Activated T-helper 1 cell treated with anti-CD3 and anti-CD28 coated beads, Interleukin-12 subunit alpha, Interleukin-12 subunit beta, Interleukin-2, Interleukin-4 antibody, amounts not matched to agents 30 ng/mL and 10 ng/mL and 1 ng/mL, durations not matched to agents 14 hours and 24 hours and 36 hours (primary cell): ENCODE data around the gene GLIS1. TPM values are rescaled to one million over a fixed set of nuclear protein-coding genes. Genes with fewer than 3 reads are reported as not detected.

Experiments
- DNase-seq: peaks from one replicate; pipeline ENCODE4 v3.0.0; 2021; ENCODE audit warnings: low spot score
- H3K27ac Mint-ChIP-seq: one replicate; pipeline ENCODE4 v1.8.0; 2021; ENCODE audit warnings: mild to moderate bottlenecking, mixed read lengths
- H3K27me3 Mint-ChIP-seq: one replicate; pipeline ENCODE4 v1.8.0; 2022; ENCODE audit warnings: mild to moderate bottlenecking, moderate library complexity, mixed read lengths; ENCODE audit not compliant: insufficient read depth
- H3K36me3 Mint-ChIP-seq: one replicate; pipeline ENCODE4 v1.8.0; 2021; ENCODE audit warnings: low read depth, mixed read lengths
- H3K4me1 Mint-ChIP-seq: one replicate; pipeline ENCODE4 v1.8.0; 2021; ENCODE audit warnings: low read depth, mixed read lengths
- H3K4me3 Mint-ChIP-seq: one replicate; pipeline ENCODE4 v1.8.0; 2021; ENCODE audit warnings: mild to moderate bottlenecking, moderate library complexity, mixed read lengths
- H3K9me3 Mint-ChIP-seq: one replicate; pipeline ENCODE4 v1.8.0; 2021; ENCODE audit warnings: mixed read lengths
- intact Hi-C: fragments of 100-400 bp; cut with micrococcal nuclease; formaldehyde crosslinking; loops from one replicate; pipeline ENCODE4 v1.15.1; 2024
- total RNA-seq: library from RNA; stranded (reverse); gene quantifications from 2 replicates; pipeline ENCODE4 v1.2.3, GENCODE V29; 2022

Gene GLIS1
- total RNA-seq, 1 donor from 2014 or later, result 0.05 TPM

DNA sequence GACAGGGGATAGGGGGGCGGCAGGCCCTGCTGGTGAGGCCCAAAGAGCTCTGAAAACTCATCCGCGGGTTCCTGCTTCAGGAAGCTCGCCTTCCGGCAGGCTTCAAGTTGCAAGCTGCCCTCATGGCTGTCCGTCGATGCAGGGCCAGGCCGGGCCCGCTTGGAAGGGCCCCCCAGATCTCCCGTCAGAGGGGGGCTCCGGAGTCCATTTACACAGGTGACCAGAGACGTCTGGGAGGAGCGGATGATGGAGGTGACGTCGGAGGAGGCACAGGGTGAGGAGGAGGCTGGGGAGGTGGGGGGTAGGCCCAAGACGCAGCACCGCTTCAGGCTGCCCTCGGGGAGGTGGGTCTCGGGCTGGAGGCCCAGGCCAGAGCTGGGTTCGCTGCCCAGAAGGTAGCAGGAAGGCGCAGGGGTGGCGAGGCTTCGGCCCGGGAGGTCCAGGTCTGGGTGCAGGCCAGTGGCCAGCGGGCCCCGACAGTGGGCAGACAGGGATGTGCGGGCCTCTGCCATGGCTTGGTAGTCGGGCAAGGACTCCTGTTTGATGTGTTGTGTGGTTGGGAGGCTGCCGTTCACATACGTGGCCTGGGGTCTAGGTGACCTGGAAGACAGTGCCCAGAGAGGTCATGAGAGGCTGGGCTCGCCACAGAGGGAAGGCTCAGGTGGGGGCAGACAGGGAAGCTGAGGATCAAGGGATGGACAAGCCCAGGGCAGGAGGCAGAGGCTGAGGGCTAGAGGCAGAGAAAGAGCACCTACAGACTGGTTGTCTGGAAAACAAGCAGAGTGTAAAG lies 144.4 kb downstream of the GLIS1 start:
- H3K9me3 Mint-ChIP-seq, result no peaks in the 10 kb centered on the region
- H3K27me3 Mint-ChIP-seq, result peaks cover 4% of the 10 kb centered on the region
- no peak for DNase-seq
- no peak overlapping the region for H3K27ac Mint-ChIP-seq
- no peak overlapping the region for H3K4me3 Mint-ChIP-seq
- no peaks in the 10 kb centered on the region for H3K4me1 Mint-ChIP-seq
- intact Hi-C loops, result loop anchor here (2.0 kb wide), 1 partner anchor 110 kb away; no protein-coding TSS in a partner anchor
- H3K36me3 Mint-ChIP-seq, result no peaks in the 10 kb centered on the region

DNA sequence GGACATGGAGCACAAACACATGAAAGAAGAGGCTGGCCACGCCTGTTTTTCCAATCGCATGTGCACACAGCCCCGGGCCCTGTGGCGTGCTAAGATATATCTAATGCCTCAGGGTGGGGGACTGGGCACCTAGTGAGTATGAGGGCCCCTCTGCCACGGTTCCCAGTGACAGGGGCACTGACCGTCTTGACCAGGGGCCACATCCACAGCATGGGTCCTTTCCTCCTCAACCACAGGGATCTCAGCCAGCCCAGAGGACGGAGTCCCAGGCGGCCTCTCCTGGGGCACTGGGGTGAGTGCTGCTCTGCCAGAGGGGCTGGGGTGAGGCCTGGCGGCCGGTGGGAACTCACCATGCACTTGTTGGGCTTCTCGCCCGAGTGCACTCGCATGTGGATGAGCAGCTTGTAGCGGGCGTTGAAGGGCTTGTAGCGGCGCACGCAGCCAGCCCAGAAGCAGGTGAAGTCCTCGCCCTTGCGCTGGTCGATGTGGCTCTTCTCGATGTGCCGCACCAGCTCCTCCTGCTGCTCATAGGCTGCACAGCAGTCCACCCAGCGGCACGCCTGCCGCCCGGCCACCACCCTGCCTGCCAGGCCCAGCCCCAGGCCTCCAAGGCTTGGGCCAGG lies 145.1 kb downstream of the GLIS1 start:
- no peaks in the 10 kb centered on the region for H3K4me1 Mint-ChIP-seq
- no peak for DNase-seq
- H3K27ac Mint-ChIP-seq, result no peak overlapping the region
- H3K27me3 Mint-ChIP-seq, result peaks cover 4% of the 10 kb centered on the region
- H3K9me3 Mint-ChIP-seq, result no peaks in the 10 kb centered on the region
- no peak overlapping the region for H3K4me3 Mint-ChIP-seq
- intact Hi-C loops, result loop anchor here (2.0 kb wide), 1 partner anchor 109 kb away; no protein-coding TSS in a partner anchor
- H3K36me3 Mint-ChIP-seq, result no peaks in the 10 kb centered on the region

DNA sequence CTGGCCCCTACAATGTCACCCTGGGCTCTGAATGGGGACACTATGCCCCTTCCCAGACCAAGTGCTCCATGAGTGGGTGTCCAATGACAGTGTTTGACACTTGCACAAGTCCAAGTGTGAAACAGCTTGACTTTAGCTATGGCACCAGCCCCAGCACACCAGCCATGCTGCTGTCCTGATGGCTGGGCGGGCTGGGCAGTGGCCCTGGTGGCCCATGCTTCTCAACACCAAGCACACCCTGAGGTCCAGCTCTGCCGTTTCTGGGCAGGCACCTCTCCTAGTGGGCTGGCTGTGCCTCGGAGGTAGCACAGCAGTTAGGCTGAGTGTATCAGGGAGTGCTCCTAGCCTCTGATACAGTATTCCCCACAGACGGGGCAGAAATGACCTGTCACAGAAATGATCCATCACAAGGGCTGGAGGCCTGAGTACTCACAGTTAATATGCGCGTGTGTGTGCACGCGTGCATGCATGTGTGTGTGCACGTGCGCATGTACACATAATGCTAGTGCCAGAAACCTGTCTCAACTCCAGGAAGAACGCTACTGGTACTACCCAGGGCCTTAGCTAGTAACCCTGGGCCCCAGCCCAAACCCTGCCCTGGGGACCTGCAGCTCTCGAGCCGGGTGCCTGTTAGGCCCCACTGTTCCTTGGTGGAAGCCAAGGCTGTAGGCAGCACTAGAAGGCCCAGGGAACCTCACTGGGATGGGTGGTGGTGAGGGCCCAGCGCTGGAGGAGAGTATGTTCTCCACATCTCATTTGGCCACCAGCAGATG lies 145.8 kb downstream of the GLIS1 start:
- Mint-ChIP-seq H3K27me3 (peaks cover 4% of the 10 kb centered on the region), H3K36me3 (no peaks in the 10 kb centered on the region), H3K27ac (no peak overlapping the region), H3K4me1 (no peaks in the 10 kb centered on the region), H3K4me3 (no peak overlapping the region), H3K9me3 (no peaks in the 10 kb centered on the region)
- DNase-seq, result no peak
- intact Hi-C loops, result no loop called here

DNA sequence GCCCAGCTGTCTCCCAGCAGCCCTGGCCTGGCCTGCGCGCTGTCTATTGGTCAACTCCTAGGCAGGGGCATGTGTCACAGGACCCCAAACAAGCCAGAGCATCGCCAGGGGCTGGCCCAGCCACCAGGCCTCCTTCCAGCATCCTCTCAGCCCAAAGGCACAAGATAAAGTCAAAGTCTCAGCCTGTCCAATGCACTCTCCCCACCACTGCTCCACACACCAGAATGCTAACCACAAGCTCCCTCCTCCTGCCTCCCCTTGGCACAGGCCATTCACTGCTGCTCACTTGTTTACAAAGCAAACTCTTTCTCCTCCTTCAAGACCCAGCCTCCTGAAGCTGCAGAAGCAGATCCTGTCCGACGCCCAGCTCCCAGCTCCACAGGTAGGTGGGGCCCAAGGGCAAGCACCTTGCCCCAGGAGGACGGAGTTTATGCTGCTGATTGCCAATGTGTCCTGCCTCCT lies 146.4 kb downstream of the GLIS1 start:
- Mint-ChIP-seq H3K4me1 (no peaks in the 10 kb centered on the region), H3K36me3 (no peaks in the 10 kb centered on the region), H3K27me3 (peaks cover 5% of the 10 kb centered on the region), H3K4me3 (no peak overlapping the region), H3K9me3 (no peaks in the 10 kb centered on the region), H3K27ac (no peak overlapping the region)
- DNase-seq, result no peak
- intact Hi-C loops, result no loop called here

DNA sequence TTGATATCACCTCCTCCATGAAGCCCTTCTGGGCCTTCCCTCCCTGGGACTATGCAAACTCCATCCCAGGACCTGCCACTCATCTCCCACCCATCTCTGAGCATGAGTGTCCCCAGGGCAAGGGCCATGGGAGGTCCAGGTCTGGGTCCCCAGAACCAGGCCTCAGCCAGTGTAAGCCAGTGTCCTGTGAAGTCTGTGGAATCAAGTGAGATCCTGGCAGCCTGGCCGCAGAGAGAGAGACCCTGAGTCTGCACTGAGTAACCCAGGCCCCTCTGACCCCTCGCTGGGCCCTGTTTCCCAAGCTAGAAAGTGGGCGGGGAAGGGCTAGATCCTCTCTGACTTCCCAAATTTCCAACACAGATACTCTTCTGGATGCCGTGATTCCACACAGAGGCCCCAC lies 147.0 kb downstream of the GLIS1 start:
- no peak for DNase-seq
- H3K36me3 Mint-ChIP-seq, result no peaks in the 10 kb centered on the region
- no peaks in the 10 kb centered on the region for H3K4me1 Mint-ChIP-seq
- H3K4me3 Mint-ChIP-seq, result no peak overlapping the region
- no peak overlapping the region for H3K27ac Mint-ChIP-seq
- peaks cover 9% of the 10 kb centered on the region for H3K27me3 Mint-ChIP-seq
- intact Hi-C loops, result no loop called here
- no peaks in the 10 kb centered on the region for H3K9me3 Mint-ChIP-seq

DNA sequence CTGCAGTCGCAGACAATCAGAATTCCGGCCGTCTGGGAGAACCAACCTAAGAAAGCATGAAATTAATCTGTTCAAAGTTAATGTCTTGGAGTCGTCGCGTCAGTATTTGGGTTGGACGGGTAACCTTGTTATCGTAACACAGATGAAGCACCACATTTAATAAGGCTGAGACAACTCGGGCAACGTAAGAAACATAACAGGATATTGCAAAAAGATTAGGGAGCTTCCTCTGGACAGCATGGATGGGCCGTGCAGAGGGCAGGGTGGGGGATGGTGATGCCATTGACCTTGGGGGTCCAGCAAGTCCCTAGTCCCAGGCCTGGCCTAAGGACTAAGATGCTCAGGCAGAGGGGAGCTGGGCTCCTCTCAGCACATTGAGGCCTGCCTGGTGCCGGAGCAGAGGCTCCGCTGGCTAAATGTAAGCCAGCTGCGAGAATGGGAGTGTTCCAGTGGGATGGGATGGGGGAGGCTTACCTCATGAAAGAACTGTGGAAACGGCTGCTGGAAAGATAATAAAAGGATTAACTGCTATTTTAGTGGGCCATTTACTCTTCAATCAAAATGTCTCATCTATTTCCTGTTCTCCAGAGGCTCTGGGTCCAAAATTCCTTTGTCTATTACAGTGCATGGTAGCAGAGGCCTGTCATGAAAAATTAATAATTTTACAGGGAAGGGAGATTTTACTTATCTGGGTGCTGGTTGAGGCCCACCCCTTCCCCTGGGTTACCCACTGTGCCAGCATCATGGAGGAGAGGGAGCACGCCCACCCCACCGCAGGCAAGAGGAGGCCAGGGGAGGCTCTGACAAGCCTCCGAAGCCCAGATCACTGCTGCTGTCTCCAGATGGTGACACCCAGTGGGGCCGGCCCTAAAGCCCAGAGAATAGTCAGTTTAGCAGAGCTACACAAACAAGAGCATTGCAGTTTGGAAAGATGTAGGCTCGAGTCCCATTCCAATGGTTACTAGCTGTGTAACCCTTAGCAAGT lies 148.1 kb downstream of the GLIS1 start:
- Mint-ChIP-seq H3K9me3 (no peaks in the 10 kb centered on the region), H3K27ac (no peak overlapping the region), H3K4me3 (no peak overlapping the region), H3K36me3 (no peaks in the 10 kb centered on the region), H3K4me1 (no peaks in the 10 kb centered on the region), H3K27me3 (peaks cover 12% of the 10 kb centered on the region)
- no peak for DNase-seq
- intact Hi-C loops, result no loop called here

DNA sequence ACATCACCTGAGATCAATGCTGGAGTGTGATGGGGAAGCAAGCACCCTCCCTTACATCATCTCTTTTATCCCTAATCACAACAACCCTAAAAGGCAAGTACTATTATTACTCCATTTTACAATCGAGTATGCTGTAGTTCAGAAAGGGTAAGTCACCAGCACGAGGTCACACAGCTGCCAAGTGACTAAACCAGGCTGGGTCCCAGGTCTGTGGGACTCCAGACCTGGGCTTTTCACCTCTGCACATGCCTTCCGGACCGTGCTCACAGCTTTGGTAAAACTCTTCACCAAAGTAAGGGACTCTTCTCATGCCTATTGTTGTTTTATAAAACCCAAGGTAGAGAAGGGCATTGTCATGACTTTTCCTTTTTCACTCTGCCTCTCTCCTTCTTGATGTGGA lies 148.9 kb downstream of the GLIS1 start:
- Mint-ChIP-seq H3K36me3 (no peaks in the 10 kb centered on the region), H3K4me3 (no peak overlapping the region), H3K27me3 (peaks cover 12% of the 10 kb centered on the region), H3K27ac (no peak overlapping the region), H3K9me3 (no peaks in the 10 kb centered on the region), H3K4me1 (peaks cover 4% of the 10 kb centered on the region)
- intact Hi-C loops, result no loop called here
- no peak for DNase-seq

DNA sequence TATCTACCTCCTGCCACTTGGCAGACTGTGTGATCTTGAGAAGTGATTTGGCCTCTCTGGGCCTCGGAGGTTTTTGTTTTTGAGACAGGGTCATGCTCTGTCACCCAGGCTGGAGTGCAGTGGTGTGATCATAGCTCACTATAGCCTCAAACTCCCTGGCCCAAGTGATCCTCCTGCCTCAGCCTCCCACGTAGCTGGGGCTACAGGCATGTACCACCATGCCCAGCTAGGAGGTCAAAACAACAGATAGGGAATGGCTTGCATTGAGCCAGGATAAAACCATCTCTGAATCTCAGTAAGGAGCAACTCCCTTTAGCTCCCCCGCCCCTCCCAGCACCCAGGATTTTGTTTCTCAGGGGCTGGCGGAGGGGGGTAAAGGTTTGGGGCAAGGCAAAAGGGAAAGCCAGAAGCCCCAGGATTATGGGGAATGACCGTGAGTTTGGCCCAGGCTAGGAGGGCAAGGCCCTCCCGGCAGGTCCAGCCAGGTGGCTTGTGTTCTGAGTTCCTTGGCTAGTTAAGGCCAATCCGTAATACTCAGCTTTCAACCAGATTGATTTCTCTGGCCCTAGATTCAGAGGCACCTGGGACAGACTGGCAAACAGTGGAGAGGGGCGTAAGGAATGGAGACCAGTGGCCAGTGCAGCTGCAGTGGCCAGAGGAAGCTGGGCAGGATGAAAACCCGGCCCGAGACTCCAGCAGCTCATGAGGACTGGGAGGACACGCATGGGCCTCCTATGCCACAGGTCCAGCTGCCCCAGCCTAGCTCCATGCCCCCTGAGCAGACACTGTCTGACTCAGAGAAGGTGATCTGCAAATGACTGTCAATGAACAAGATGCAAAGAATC lies 149.7 kb downstream of the GLIS1 start:
- intact Hi-C loops, result no loop called here
- Mint-ChIP-seq H3K27ac (no peak overlapping the region), H3K9me3 (no peaks in the 10 kb centered on the region), H3K27me3 (peaks cover 12% of the 10 kb centered on the region), H3K4me1 (peaks cover 11% of the 10 kb centered on the region), H3K4me3 (no peak overlapping the region), H3K36me3 (no peaks in the 10 kb centered on the region)
- no peak for DNase-seq

DNA sequence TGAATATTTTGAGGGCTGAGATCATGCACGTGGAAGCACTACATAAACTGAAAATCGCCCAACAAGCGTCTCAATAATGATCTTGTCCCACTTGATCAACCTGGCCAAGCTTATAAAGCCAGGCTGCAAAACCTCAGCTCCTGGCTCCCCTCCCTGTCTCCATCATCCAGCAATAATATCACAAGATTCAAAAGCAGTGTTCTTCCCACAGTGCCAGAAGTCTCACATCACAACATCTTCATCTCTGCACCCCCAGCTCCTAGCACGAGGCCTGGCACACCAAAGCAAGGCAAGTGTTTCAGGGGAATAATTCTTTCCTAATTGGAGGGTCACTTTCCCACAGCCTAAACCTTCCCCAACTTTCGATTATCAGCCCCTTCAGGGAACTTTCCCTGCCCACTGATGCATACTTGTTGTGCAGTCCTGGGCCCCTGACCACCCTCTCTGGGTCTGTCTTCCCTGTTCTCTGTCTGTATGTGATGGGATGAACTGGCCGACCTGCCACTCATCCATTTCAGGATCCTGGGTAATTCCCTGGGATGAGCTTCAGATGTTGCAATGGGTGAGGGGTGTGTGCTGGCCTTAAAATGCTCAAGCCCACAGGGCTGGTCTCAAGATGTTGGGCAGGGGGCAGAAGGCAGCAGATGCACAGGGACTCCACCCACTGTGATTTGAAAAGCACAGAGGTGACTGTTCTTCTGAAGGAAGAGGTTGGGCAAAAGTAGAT lies 150.7 kb downstream of the GLIS1 start:
- peaks cover 11% of the 10 kb centered on the region for H3K4me1 Mint-ChIP-seq
- no peak overlapping the region for H3K27ac Mint-ChIP-seq
- no peaks in the 10 kb centered on the region for H3K9me3 Mint-ChIP-seq
- H3K27me3 Mint-ChIP-seq, result peaks cover 13% of the 10 kb centered on the region
- H3K36me3 Mint-ChIP-seq, result no peaks in the 10 kb centered on the region
- no peak overlapping the region for H3K4me3 Mint-ChIP-seq
- DNase-seq, result no peak
- intact Hi-C loops, result no loop called here

DNA sequence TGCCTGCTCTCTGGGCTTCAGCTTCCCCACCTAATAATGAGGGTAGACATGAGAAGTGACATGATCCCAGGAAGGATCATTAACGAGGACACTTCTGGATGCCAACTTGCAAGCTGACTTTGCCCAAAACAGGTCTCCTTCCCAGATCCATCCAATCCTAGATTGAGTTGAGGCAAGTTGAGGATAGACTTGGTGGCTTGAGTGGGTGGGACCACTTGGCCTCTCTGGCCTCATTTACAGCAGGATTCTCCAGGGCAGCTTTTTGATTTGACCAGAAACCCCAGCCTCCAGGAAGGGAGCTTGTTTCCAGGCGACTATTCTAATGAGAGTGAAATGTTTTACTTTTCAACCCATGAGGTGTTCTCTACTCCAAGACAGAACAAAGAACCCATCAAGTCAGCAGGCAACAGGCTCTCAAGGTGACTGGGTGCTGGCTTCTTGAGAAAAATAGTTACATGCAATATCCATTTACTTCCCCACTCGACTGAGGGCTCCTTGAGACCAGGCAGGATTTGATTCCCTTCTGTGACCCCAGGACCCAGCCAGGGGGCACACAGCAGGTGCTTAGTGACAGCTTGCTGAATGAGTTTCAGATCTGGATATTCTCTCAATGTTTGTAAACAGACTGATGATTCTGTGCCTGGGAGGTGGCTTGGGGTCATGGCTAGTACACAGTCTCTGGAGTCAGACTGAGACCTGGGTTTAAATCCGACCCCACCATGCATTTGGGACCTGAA lies 151.5 kb downstream of the GLIS1 start:
- DNase-seq, result no peak

DNA sequence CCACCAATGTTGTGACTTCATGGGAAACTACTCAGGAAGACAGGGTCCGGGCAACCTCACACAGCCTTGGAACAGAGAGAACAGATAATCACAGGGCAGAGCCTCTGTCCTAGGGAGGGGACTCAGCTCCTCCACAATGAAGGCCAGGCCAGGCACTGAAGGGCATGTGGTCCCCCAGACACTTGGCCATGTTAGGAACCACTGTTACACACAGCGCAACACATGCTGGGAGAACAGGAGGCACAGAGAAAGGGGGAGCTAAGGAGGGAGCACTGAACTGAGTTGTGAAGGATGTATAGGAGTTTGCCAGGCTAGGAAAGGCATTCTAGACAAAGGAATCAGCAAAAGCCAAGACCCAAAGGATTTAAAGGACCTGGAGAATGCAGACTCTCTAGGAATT lies 152.2 kb downstream of the GLIS1 start:
- intact Hi-C loops, result no loop called here
- DNase-seq, result no peak
- H3K4me3 Mint-ChIP-seq, result no peak overlapping the region
- no peaks in the 10 kb centered on the region for H3K9me3 Mint-ChIP-seq
- H3K4me1 Mint-ChIP-seq, result peaks cover 11% of the 10 kb centered on the region
- peaks cover 12% of the 10 kb centered on the region for H3K27me3 Mint-ChIP-seq
- H3K27ac Mint-ChIP-seq, result no peak overlapping the region
- no peaks in the 10 kb centered on the region for H3K36me3 Mint-ChIP-seq

More for the DNA sequence above, 151.5 kb downstream of the GLIS1 start:
- Mint-ChIP-seq H3K27ac (no peak overlapping the region), H3K9me3 (no peaks in the 10 kb centered on the region), H3K4me1 (peaks cover 11% of the 10 kb centered on the region), H3K4me3 (no peak overlapping the region), H3K27me3 (peaks cover 12% of the 10 kb centered on the region), H3K36me3 (no peaks in the 10 kb centered on the region)
- intact Hi-C loops, result no loop called here
